ENCODE data around the gene DIAPH1. TPM values are rescaled to one million over a fixed set of nuclear protein-coding genes. Genes with fewer than 3 reads are reported as not detected.

Gene DIAPH1
- total RNA-seq, 1 donor from 2014 or later = 99.1 TPM

- no peak for DNase-seq (ENCODE audit: low read depth, low spot score)
- peaks cover 40% of the 10 kb centered on the region for H3K36me3 Mint-ChIP-seq (ENCODE audit: low read depth)
- H3K9me3 Mint-ChIP-seq = peaks cover 2% of the 10 kb centered on the region
- H3K4me1 Mint-ChIP-seq = peaks cover 60% of the 10 kb centered on the region
- no peak for TF ChIP-seq CTCF (conservative IDR thresholded peaks at IDR 0.05)
- H3K27ac Mint-ChIP-seq (ENCODE audit: unreplicated experiment) = no peak overlapping the region
- H3K27me3 Mint-ChIP-seq (ENCODE audit: low read depth) = no peaks in the 10 kb centered on the region
- H3K4me3 Mint-ChIP-seq = peak overlapping the region; percentile 56
These were observed 127.3 kb downstream of the DIAPH1 start for GRCh38 chr5:141491323-141492167.

GRCh38 chr5:141490771-141491170 lies 128.0 kb downstream of the DIAPH1 start:
- Mint-ChIP-seq H3K27me3 (ENCODE audit: low read depth) (no peaks in the 10 kb centered on the region), H3K4me3 (peak overlapping the region; percentile 56), H3K9me3 (peaks cover 2% of the 10 kb centered on the region), H3K4me1 (peaks cover 56% of the 10 kb centered on the region), H3K36me3 (ENCODE audit: low read depth) (peaks cover 45% of the 10 kb centered on the region), H3K27ac (ENCODE audit: unreplicated experiment) (peak overlapping the region; percentile 6)
- TF ChIP-seq CTCF (conservative IDR thresholded peaks at IDR 0.05) = no peak
- DNase-seq (ENCODE audit: low read depth, low spot score) = no peak

GRCh38 chr5:141490271-141490670 lies 128.5 kb downstream of the DIAPH1 start:
- H3K36me3 Mint-ChIP-seq (ENCODE audit: low read depth) = peaks cover 47% of the 10 kb centered on the region

GRCh38 chr5:141489841-141490240 lies 129.0 kb downstream of the DIAPH1 start:
- peaks cover 52% of the 10 kb centered on the region for H3K36me3 Mint-ChIP-seq (ENCODE audit: low read depth)
- H3K9me3 Mint-ChIP-seq = peaks cover 2% of the 10 kb centered on the region

More at GRCh38 chr5:141490271-141490670, 128.5 kb downstream of the DIAPH1 start:
- DNase-seq (ENCODE audit: low read depth, low spot score) = no peak
- Mint-ChIP-seq H3K27me3 (ENCODE audit: low read depth) (no peaks in the 10 kb centered on the region), H3K4me1 (peaks cover 54% of the 10 kb centered on the region), H3K4me3 (peak overlapping the region; percentile 34), H3K27ac (ENCODE audit: unreplicated experiment) (peak overlapping the region; percentile 62), H3K9me3 (peaks cover 2% of the 10 kb centered on the region)
- TF ChIP-seq CTCF (conservative IDR thresholded peaks at IDR 0.05) = no peak

More at GRCh38 chr5:141489841-141490240, 129.0 kb downstream of the DIAPH1 start:
- H3K27ac Mint-ChIP-seq (ENCODE audit: unreplicated experiment) = peak overlapping the region; percentile 62
- TF ChIP-seq CTCF (conservative IDR thresholded peaks at IDR 0.05) = no peak
- H3K27me3 Mint-ChIP-seq (ENCODE audit: low read depth) = no peaks in the 10 kb centered on the region
- H3K4me1 Mint-ChIP-seq = peaks cover 54% of the 10 kb centered on the region
- no peak for DNase-seq (ENCODE audit: low read depth, low spot score)
- H3K4me3 Mint-ChIP-seq = peak overlapping the region; percentile 34

All from neural crest cell (in vitro differentiated cells).